Measurements from ENCODE around the gene CUEDC1.

GRCh38 chr17:57919918-57920317, 35.3 kb downstream of the CUEDC1 start:
- no peak for TF ChIP-seq BHLHE40 (IDR thresholded peaks at IDR 0.05; ENCODE audit: low read depth, low read length)
- no peak for TF ChIP-seq EP300 (IDR thresholded peaks at IDR 0.05)
